Fibroblast of skin of right quadriceps (primary cell): ENCODE data around the gene TBC1D25.

Experiments used
- DNase-seq: peaks from one replicate; pipeline ENCODE4 v3.0.0-alpha.2; 2013

Gene TBC1D25

GRCh38 chrX:48606091-48606490 is 66.6 kb downstream of the TBC1D25 start:
- no peak for DNase-seq

- no peak for DNase-seq
These were observed 72.2 kb downstream of the TBC1D25 start for GRCh38 chrX:48611703-48612102.
